Breast epithelium (tissue), 4 donors: Measurements from ENCODE around the gene ANK2. TPM values are rescaled to one million over a fixed set of nuclear protein-coding genes. Genes with fewer than 3 reads are reported as not detected.

Experiments used
- DNase-seq, 2 donors: peaks; one replicate each; pipeline ENCODE4 v3.0.0-alpha.2; 2019; ENCODE audit warnings: low spot score in 2 of 2
- H3K27ac ChIP-seq, 2 donors: fragments of 200-600 bp; sonication (generic) in 1 of 2; one replicate each; pipeline ENCODE4 v1.5.1; 2016 to 2019; ENCODE audit warnings: mild to moderate bottlenecking in 1 of 2
- H3K27me3 ChIP-seq, 2 donors: fragments of 200-600 bp; sonication (generic) in 1 of 2; one replicate each; pipeline versions ENCODE4 v1.5.1 to v1.6.0; 2017 to 2019; ENCODE audit warnings: control low read depth in 1 of 2, mild to moderate bottlenecking in 1 of 2
- H3K36me3 ChIP-seq: fragments of 200-600 bp; one replicate; pipeline ENCODE4 v1.5.1; 2019
- H3K4me1 ChIP-seq, 2 donors: fragments of 200-600 bp; sonication (generic); one replicate each; pipeline ENCODE4 v1.5.1; 2016 to 2019; ENCODE audit warnings: control low read depth in 1 of 2
- H3K4me3 ChIP-seq, 3 donors: fragments of 200-600 bp; sonication (generic); 1 replicate in 2 of 3; 2 replicates in 1 of 3; pipeline ENCODE4 v1.5.1; 2016 to 2019; ENCODE audit warnings: mild to moderate bottlenecking in 3 of 3, moderate library complexity in 2 of 3
- H3K9me3 ChIP-seq, 2 donors: fragments of 200-600 bp; sonication (generic) in 1 of 2; one replicate each; pipeline ENCODE4 v1.5.1; 2016 to 2019; ENCODE audit warnings: control low read depth in 1 of 2
- POLR2A ChIP-seq: fragments of 450-650 bp; IDR thresholded peaks from one replicate; pipeline ENCODE4 v1.6.1; 2016; ENCODE audit warnings: antibody characterized with exemption, mild to moderate bottlenecking, moderate library complexity
- POLR2AphosphoS5 ChIP-seq, 3 donors: sonication (generic); formaldehyde crosslinking; IDR thresholded peaks; one replicate each; pipeline ENCODE4 v1.6.1; 2017; ENCODE audit warnings: antibody characterized with exemption in 3 of 3
- intact Hi-C: fragments of 100-400 bp; cut with DNase I; formaldehyde crosslinking; loops from one replicate; pipeline ENCODE4 v1.15.1; 2023; ENCODE audit warnings: low total_unique reads
- total RNA-seq, 3 donors: library from RNA; depleted of rRNA; stranded (reverse); fragments of >200 nt; gene quantifications; one replicate each; pipeline ENCODE4 v1.1.0, GENCODE V29; 2016
- TF ChIP-seq, protein P1 (sequence below), 3 donors: fragments of 450-650 bp; IDR thresholded peaks; one replicate each; pipeline ENCODE4 v1.5.1; 2016 to 2017; ENCODE audit warnings: antibody characterized with exemption in 3 of 3, mild to moderate bottlenecking in 3 of 3, moderate library complexity in 3 of 3

The ANK2 gene
- total RNA-seq, 3 donors from 2014 or later = 22.0 to 145 (median 36.7) TPM

GRCh38 chr4:113112338-113112978 lies 63.0 kb downstream of the ANK2 start:
- H3K27ac ChIP-seq = no peak overlapping the region
- intact Hi-C loops = no loop called here
- no peaks in the 10 kb centered on the region for H3K27me3 ChIP-seq
- DNase-seq = no peak
- no peak overlapping the region for H3K4me3 ChIP-seq
- H3K9me3 ChIP-seq = no peaks in the 10 kb centered on the region
- TF ChIP-seq POLR2A = no peak
- TF ChIP-seq, protein P1, sequence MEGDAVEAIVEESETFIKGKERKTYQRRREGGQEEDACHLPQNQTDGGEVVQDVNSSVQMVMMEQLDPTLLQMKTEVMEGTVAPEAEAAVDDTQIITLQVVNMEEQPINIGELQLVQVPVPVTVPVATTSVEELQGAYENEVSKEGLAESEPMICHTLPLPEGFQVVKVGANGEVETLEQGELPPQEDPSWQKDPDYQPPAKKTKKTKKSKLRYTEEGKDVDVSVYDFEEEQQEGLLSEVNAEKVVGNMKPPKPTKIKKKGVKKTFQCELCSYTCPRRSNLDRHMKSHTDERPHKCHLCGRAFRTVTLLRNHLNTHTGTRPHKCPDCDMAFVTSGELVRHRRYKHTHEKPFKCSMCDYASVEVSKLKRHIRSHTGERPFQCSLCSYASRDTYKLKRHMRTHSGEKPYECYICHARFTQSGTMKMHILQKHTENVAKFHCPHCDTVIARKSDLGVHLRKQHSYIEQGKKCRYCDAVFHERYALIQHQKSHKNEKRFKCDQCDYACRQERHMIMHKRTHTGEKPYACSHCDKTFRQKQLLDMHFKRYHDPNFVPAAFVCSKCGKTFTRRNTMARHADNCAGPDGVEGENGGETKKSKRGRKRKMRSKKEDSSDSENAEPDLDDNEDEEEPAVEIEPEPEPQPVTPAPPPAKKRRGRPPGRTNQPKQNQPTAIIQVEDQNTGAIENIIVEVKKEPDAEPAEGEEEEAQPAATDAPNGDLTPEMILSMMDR (IDR thresholded peaks at IDR 0.05) = no peak
- H3K36me3 ChIP-seq = no peaks in the 10 kb centered on the region
- no peaks in the 10 kb centered on the region for H3K4me1 ChIP-seq

GRCh38 chr4:113113151-113113550 lies 63.7 kb downstream of the ANK2 start:
- intact Hi-C loops = no loop called here
- no peak for TF ChIP-seq POLR2AphosphoS5 (IDR thresholded peaks at IDR 0.05)
- no peak for TF ChIP-seq POLR2A

DNA sequence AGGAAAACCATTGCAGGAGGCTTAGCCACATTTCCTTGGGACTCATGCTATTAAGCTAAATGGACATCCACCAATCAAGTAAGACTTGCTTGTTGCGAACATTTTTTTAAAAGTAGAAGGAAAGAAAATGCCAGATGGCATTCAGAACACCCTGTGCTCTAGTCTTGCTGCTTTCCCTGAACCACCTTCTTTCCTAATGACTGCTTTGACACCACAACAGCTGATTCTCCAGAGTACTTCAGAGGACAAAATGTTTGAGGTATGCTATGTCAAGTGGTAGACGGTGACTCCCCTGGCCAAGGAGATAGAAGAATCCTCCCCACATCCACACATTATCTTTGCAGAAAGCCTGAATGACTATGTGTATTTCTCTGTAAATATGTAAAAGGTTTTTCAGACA lies 65.4 kb downstream of the ANK2 start:
- no peaks in the 10 kb centered on the region for H3K36me3 ChIP-seq
- H3K27ac ChIP-seq = no peak overlapping the region
- no peaks in the 10 kb centered on the region for H3K9me3 ChIP-seq
- H3K27me3 ChIP-seq = no peaks in the 10 kb centered on the region
- no peak for DNase-seq
- H3K4me3 ChIP-seq = no peak overlapping the region
- no peaks in the 10 kb centered on the region for H3K4me1 ChIP-seq
- intact Hi-C loops = no loop called here
- no peak for TF ChIP-seq POLR2A
- TF ChIP-seq, protein P1 (IDR thresholded peaks at IDR 0.05) = no peak
- TF ChIP-seq POLR2AphosphoS5 (IDR thresholded peaks at IDR 0.05) = no peak

More at GRCh38 chr4:113113151-113113550, 63.7 kb downstream of the ANK2 start:
- Histone ChIP-seq H3K4me1 (no peaks in the 10 kb centered on the region), H3K4me3 (no peak overlapping the region), H3K36me3 (no peaks in the 10 kb centered on the region), H3K9me3 (no peaks in the 10 kb centered on the region), H3K27me3 (no peaks in the 10 kb centered on the region), H3K27ac (no peak overlapping the region)
- no peak for DNase-seq

DNA sequence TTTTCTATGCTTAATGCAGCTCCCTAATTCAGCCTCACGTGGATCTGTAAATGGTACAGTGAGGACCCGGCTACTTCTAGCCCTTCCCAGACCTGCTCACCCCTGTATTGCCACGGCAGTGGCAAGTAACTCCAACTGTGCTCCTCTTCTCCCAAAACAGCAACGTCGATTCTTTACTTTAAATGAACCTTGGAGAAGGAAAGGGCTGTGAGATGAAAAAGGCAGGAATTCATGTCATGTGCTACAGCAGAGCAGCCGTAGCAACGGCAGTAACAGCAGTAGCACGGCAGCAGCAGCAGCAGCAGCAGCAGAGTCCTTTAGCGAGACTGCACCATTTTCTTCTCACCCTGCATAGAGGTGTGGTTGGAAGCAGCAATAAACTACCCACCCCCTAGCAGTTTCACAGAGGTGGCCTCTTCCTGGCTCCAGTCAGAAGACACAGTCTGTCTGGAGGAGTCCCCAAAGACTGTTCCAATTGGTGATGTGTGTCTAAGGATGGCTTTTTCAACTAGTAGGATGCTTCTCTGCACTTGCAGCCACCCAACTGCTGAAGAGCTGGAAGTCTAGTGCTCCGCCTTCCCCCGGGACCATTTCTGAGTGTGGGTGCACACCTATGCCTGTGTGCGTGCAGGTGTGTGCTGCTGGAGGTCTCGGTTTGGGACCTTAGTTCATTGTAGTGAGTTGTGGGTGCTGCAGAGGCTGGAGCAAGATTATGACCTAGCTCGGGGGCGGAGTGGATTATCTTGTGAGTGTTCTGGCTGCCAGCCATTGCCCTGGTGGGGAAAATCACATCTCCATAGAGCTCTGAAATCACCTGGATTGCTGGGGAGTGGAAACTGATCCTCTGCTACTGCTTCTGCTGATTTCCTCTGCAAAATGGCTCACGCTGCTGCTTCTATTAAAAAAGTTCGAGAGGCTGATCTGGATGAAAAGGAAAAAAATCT lies 67.2 kb downstream of the ANK2 start:
- DNase-seq = no peak
- TF ChIP-seq, protein P1 (IDR thresholded peaks at IDR 0.05) = no peak
- no peak for TF ChIP-seq POLR2A
- H3K4me1 ChIP-seq = no peaks in the 10 kb centered on the region
- H3K9me3 ChIP-seq = no peaks in the 10 kb centered on the region
- peak overlapping the region in 2 of 3 donors; percentile 17 to 30 for H3K4me3 ChIP-seq
- no peaks in the 10 kb centered on the region for H3K27me3 ChIP-seq
- intact Hi-C loops = no loop called here
- H3K27ac ChIP-seq = no peak overlapping the region
- H3K36me3 ChIP-seq = no peaks in the 10 kb centered on the region

DNA sequence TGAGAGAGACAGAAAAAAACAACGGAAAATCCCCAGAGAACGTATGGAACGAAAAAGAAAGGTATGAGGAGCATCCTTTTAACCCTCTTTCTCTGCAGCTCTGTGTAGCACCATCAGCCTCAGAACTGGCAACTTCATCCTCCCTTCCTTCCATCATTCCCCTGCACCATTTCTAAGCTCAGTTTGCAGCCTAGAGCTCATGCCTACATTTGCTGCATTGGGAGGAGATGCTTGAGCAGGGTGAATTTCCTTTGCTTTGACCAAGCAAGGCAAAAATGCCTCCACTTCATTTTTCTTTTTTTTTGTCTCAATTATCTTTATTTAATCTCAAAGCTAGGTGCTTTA lies 67.9 kb downstream of the ANK2 start:
- TF ChIP-seq POLR2AphosphoS5 (IDR thresholded peaks at IDR 0.05) = no peak
- TF ChIP-seq, protein P1 (IDR thresholded peaks at IDR 0.05) = no peak
- DNase-seq = no peak
- H3K9me3 ChIP-seq = no peaks in the 10 kb centered on the region
- no peak overlapping the region for H3K27ac ChIP-seq
- H3K36me3 ChIP-seq = no peaks in the 10 kb centered on the region
- no peaks in the 10 kb centered on the region for H3K4me1 ChIP-seq
- no peaks in the 10 kb centered on the region for H3K27me3 ChIP-seq
- H3K4me3 ChIP-seq = no peak overlapping the region
- intact Hi-C loops = no loop called here
